ENCODE results near the gene FUOM.

The FUOM gene

GRCh38 chr10:133366751-133367150, 8.9 kb upstream of the FUOM start:
- Histone ChIP-seq H3K4me1 (peaks cover 15 to 19% (median 17%) of the 10 kb centered on the region in 10 experiments), H3K4me3 (no peak overlapping the region), H3K27ac (no peak overlapping the region), H3K27me3 (no peaks in the 10 kb centered on the region), H3K4me2 (no peak overlapping the region), H3K9ac (peak overlapping the region in 2 of 11 experiments; percentile 9 to 17; a peak in 1 of 22 replicates), H4K20me1 (peaks cover 0 to 37% (median 0%) of the 10 kb centered on the region in 11 experiments; a peak in 9 of 22 replicates), H3K36me3 (peaks cover 73 to 92% (median 85%) of the 10 kb centered on the region in 11 experiments), H3K9me3 (replicated peaks in 1 of 11) (no peaks in the 10 kb centered on the region)
- TF ChIP-seq Cebpa-rat (IDR thresholded peaks at IDR 0.05) = no peak

- no peak for TF ChIP-seq Cebpa-rat (IDR thresholded peaks at IDR 0.05)
- H3K9me3 ChIP-seq (replicated peaks in 1 of 11) = no peaks in the 10 kb centered on the region
- no peak overlapping the region for H3K4me3 ChIP-seq
- H3K27ac ChIP-seq = no peak overlapping the region
- peak overlapping the region in 5 of 11 experiments; percentile 4 to 24 (median 9); a peak in 2 of 22 replicates for H3K9ac ChIP-seq
- no peaks in the 10 kb centered on the region for H3K27me3 ChIP-seq
- peaks cover 18 to 20% (median 19%) of the 10 kb centered on the region in 10 experiments for H3K4me1 ChIP-seq
- peaks cover 0 to 33% (median 0%) of the 10 kb centered on the region in 11 experiments; a peak in 8 of 22 replicates for H4K20me1 ChIP-seq
- peaks cover 73 to 87% (median 81%) of the 10 kb centered on the region in 11 experiments for H3K36me3 ChIP-seq
- H3K4me2 ChIP-seq = no peak overlapping the region
These were observed 8.3 kb upstream of the FUOM start for GRCh38 chr10:133366130-133366478.

- Histone ChIP-seq H3K4me2 (no peak overlapping the region), H3K27ac (no peak overlapping the region)
- TF ChIP-seq Cebpa-rat (IDR thresholded peaks at IDR 0.05) = no peak
These were observed 7.8 kb upstream of the FUOM start for GRCh38 chr10:133365461-133366129.

GRCh38 chr10:133364645-133365431, 7.0 kb upstream of the FUOM start:
- no peaks in the 10 kb centered on the region for H3K27me3 ChIP-seq
- peaks cover 21 to 24% (median 23%) of the 10 kb centered on the region in 10 experiments for H3K4me1 ChIP-seq
- H3K27ac ChIP-seq = no peak overlapping the region
- no peak overlapping the region for H3K4me2 ChIP-seq
- peak overlapping the region in 3 of 11 experiments; percentile 17 to 46 (median 24); a peak in 3 of 22 replicates for H3K9ac ChIP-seq
- H3K36me3 ChIP-seq = peaks cover 63 to 74% (median 71%) of the 10 kb centered on the region in 11 experiments
- H3K9me3 ChIP-seq (replicated peaks in 1 of 11) = no peaks in the 10 kb centered on the region
- H4K20me1 ChIP-seq = peaks cover 0 to 25% (median 0%) of the 10 kb centered on the region in 11 experiments; a peak in 4 of 22 replicates
- no peak for TF ChIP-seq Cebpa-rat (IDR thresholded peaks at IDR 0.05)
- no peak overlapping the region for H3K4me3 ChIP-seq

More at GRCh38 chr10:133365461-133366129, 7.8 kb upstream of the FUOM start:
- Histone ChIP-seq H3K9ac (peak overlapping the region in 6 of 11 experiments; percentile 4 to 46 (median 16); a peak in 5 of 22 replicates), H3K4me1 (peaks cover 21 to 24% (median 23%) of the 10 kb centered on the region in 10 experiments), H3K9me3 (replicated peaks in 1 of 11) (no peaks in the 10 kb centered on the region), H3K27me3 (no peaks in the 10 kb centered on the region), H3K4me3 (no peak overlapping the region), H3K36me3 (peaks cover 70 to 82% (median 79%) of the 10 kb centered on the region in 11 experiments), H4K20me1 (peaks cover 0 to 32% (median 0%) of the 10 kb centered on the region in 11 experiments; a peak in 6 of 22 replicates)

- Histone ChIP-seq H3K9ac (peak overlapping the region in 4 of 11 experiments; percentile 10 to 47 (median 32); a peak in 4 of 22 replicates), H3K4me2 (peak overlapping the region in 10 of 11 experiments; percentile 54 to 77 (median 62); a peak in 13 of 22 replicates), H3K4me1 (peaks cover 21 to 24% (median 23%) of the 10 kb centered on the region in 10 experiments), H3K27me3 (no peaks in the 10 kb centered on the region), H3K27ac (0 out of 22 replicates have a peak overlapping the region, but pooled peaks of 2 of the 11 experiments have one; percentile 15 to 50), H3K36me3 (peaks cover 43 to 54% (median 51%) of the 10 kb centered on the region in 11 experiments), H4K20me1 (peaks cover 0 to 8% (median 0%) of the 10 kb centered on the region in 11 experiments; a peak in 2 of 22 replicates), H3K4me3 (no peak overlapping the region), H3K9me3 (replicated peaks in 1 of 11) (no peaks in the 10 kb centered on the region)
- TF ChIP-seq Cebpa-rat (IDR thresholded peaks at IDR 0.05) = no peak
These were observed 5.0 kb upstream of the FUOM start for GRCh38 chr10:133362846-133363245.

- peaks cover 0 to 8% (median 0%) of the 10 kb centered on the region in 11 experiments; a peak in 4 of 22 replicates for H4K20me1 ChIP-seq
- peaks cover 41 to 52% (median 49%) of the 10 kb centered on the region in 11 experiments for H3K36me3 ChIP-seq
- H3K4me1 ChIP-seq = peaks cover 22 to 25% (median 24%) of the 10 kb centered on the region in 10 experiments
- H3K27me3 ChIP-seq = no peaks in the 10 kb centered on the region
- peak overlapping the region in 9 of 11 experiments; percentile 2 to 50 (median 25); a peak in 12 of 22 replicates for H3K27ac ChIP-seq
- TF ChIP-seq Cebpa-rat (IDR thresholded peaks at IDR 0.05) = no peak
- H3K4me3 ChIP-seq = no peak overlapping the region
- no peaks in the 10 kb centered on the region for H3K9me3 ChIP-seq (replicated peaks in 1 of 11)
- peak overlapping the region; percentile 54 to 77 (median 60) for H3K4me2 ChIP-seq
- peak overlapping the region in 6 of 11 experiments; percentile 1 to 47 (median 20); a peak in 7 of 22 replicates for H3K9ac ChIP-seq
These were observed 4.1 kb upstream of the FUOM start for GRCh38 chr10:133361773-133362441.

- no peak overlapping the region for H3K4me3 ChIP-seq
- peaks cover 28 to 32% (median 30%) of the 10 kb centered on the region in 10 experiments for H3K4me1 ChIP-seq
- H3K9ac ChIP-seq = peak overlapping the region in 3 of 11 experiments; percentile 17 to 47 (median 39); a peak in 1 of 22 replicates
- no peaks in the 10 kb centered on the region for H3K27me3 ChIP-seq
- peaks cover 34 to 46% (median 43%) of the 10 kb centered on the region in 11 experiments for H3K36me3 ChIP-seq
- peak overlapping the region; percentile 54 to 77 (median 60) for H3K4me2 ChIP-seq
- H3K27ac ChIP-seq = peak overlapping the region in 9 of 11 experiments; percentile 2 to 50 (median 25); a peak in 9 of 22 replicates
- no peak for TF ChIP-seq Cebpa-rat (IDR thresholded peaks at IDR 0.05)
- H4K20me1 ChIP-seq = peaks cover 0 to 14% (median 5%) of the 10 kb centered on the region in 11 experiments; a peak in 12 of 22 replicates
- H3K9me3 ChIP-seq (replicated peaks in 1 of 11) = no peaks in the 10 kb centered on the region
These were observed 3.4 kb upstream of the FUOM start for GRCh38 chr10:133361227-133361626.

- no peak overlapping the region for H3K4me3 ChIP-seq
- peaks cover 39 to 43% (median 42%) of the 10 kb centered on the region in 10 experiments for H3K4me1 ChIP-seq
- no peak overlapping the region for H3K27ac ChIP-seq
- no peak for TF ChIP-seq Cebpa-rat (IDR thresholded peaks at IDR 0.05)
- no peak overlapping the region for H3K4me2 ChIP-seq
- H3K36me3 ChIP-seq = peaks cover 27 to 46% (median 36%) of the 10 kb centered on the region in 11 experiments
- peaks cover 3 to 19% (median 17%) of the 10 kb centered on the region in 11 experiments; a peak in 16 of 22 replicates for H4K20me1 ChIP-seq
- H3K9me3 ChIP-seq (replicated peaks in 1 of 11) = no peaks in the 10 kb centered on the region
- H3K9ac ChIP-seq = no peak overlapping the region
- H3K27me3 ChIP-seq = no peaks in the 10 kb centered on the region
These were observed 2.3 kb upstream of the FUOM start for GRCh38 chr10:133359972-133360610.

Data from BLaER1 treated with 17β-estradiol and CSF1 and Interleukin-3, amounts not matched to agents 10 nM and 100 nM (cell line).